ENCODE measurements around the gene RBSN.
A peak's percentile ranks its signal among the peaks of the same experiment; 100 is the strongest.
"Not testable (repeated sequence)": the region's sequence is repeated elsewhere in the genome, so short reads cannot be mapped to it uniquely, and the experiment has no call there.

RBSN gene

DNA sequence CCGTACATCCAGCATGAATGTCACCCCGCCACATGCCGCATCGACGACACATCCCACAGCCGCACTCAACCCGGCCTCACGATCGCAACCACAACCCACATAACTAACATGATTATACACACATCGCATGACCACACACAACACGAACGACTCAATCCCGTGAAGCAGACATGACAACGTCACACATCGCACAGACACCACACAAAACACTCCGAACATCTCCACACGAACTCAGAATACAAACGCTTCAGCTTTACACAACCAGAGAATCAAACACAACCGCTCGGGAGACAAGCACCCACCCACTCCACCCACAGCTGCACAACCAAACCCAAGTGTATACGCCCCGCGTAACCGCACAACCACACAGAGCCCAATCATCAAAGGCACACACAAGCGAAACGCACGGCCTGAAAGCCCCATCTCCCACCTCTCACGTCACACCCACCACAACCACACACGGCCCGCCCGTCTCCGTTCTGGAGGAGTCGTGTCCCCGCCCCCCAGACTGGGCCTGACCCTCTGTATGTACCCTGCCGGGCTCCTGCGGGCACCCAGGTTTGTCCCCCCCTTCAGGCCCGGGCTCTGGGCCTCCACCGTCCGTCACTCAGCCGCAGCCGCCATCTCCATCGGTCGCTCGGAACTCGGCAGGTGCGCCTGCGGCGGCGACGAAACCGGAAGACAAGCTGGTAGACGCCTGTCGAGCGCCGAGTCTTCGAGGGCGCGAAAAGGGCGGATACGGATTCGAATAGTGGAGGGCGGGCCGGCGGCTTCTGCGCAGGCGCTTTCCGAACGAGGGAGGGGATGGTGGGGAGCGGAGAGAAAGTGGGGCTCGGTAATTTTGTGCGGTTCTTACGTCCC lies at the start of gene RBSN:
RBSN (minus strand) TSS at position 646 of the 861 bp plus-strand sequence. CDS start 3,028 bp downstream, outside the sequence.
- FAIRE-seq (no peak), DNase-seq (ENCODE audit: low spot score) (peak; percentile 75)

GRCh38 chr3:15148614-15149013 lies 49.7 kb upstream of the RBSN start:
- FAIRE-seq (no peak), DNase-seq (ENCODE audit: low spot score) (no peak)

DNA sequence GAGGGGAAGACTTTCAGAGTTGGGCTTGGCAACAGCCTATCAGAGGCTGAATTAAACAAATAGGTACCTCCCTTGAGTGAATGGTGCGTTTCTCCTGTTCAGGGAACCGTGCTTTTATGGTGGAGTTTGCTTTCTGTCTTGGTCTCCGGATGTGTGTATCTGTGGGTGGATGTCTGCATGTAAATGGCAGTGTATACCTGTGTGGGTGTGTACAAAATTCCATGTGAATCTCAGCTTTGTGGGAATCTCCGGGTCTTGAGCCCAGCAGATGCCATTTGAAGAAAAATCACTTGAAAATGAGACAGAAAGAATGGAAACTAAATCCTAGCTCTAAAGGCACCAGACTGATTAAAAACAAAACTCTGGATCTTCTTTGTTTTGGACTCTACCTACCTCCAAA lies 37.9 kb upstream of the RBSN start:
- not testable (repeated sequence) for FAIRE-seq; DNase-seq (ENCODE audit: low spot score)

- DNase-seq (ENCODE audit: low spot score); FAIRE-seq: not testable (repeated sequence)
Measured at GRCh38 chr3:15134968-15135367, 36.0 kb upstream of the RBSN start.

GRCh38 chr3:15128403-15128802 lies 29.5 kb upstream of the RBSN start:
- not testable (repeated sequence) for DNase-seq (ENCODE audit: low spot score); FAIRE-seq

- FAIRE-seq; DNase-seq (ENCODE audit: low spot score): not testable (repeated sequence)
Measured at GRCh38 chr3:15126975-15127374, 28.0 kb upstream of the RBSN start.

GRCh38 chr3:15122398-15122797 lies 23.4 kb upstream of the RBSN start:
- DNase-seq (ENCODE audit: low spot score) (no peak), FAIRE-seq (no peak)

DNA sequence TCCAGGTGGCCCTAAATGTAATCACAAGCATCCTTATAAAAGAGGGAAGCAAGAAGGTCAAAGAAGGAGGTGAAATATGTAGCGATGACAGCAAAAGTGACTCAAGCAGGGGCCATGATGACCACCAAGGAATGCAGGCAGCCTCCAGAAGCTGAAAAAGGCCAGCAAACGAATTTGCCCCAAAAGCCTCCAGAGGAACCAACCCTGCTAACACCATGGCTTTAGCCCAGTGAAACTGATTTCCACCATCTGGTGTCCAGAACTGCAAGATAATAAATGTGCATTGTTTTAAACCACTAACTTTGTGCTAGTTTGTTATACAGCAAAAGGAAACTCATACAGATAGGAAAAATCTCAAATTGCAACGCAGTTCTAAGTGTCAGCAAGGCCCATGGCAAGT lies 23.0 kb upstream of the RBSN start:
- FAIRE-seq: no peak
- no peak for DNase-seq (ENCODE audit: low spot score)

GRCh38 chr3:15120986-15121385 lies 22.0 kb upstream of the RBSN start:
- DNase-seq (ENCODE audit: low spot score) (no peak), FAIRE-seq (no peak)

DNA sequence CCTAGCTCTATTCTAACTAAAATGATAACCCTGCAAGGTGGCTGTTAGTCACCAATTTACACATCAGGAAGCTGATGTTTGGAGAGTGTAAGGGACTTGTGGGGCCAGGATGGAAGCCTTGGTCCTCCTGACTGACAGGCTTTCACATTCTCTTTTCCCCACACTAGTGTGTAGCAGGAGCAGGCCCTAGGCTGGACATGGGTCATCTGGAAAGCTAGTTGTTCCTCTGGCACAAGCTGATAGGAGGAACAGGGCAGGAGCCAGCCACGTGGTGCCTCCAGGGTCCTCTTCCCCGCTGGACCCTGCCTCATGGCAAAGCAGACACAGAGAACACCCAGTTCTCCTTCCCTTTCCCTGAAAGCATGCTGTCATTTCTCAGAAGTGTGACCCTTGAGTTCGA lies 18.1 kb upstream of the RBSN start:
- DNase-seq (ENCODE audit: low spot score) (no peak), FAIRE-seq (no peak)

GRCh38 chr3:15116032-15116669 lies 17.2 kb upstream of the RBSN start:
- FAIRE-seq: no peak
- no peak for DNase-seq (ENCODE audit: low spot score)

DNA sequence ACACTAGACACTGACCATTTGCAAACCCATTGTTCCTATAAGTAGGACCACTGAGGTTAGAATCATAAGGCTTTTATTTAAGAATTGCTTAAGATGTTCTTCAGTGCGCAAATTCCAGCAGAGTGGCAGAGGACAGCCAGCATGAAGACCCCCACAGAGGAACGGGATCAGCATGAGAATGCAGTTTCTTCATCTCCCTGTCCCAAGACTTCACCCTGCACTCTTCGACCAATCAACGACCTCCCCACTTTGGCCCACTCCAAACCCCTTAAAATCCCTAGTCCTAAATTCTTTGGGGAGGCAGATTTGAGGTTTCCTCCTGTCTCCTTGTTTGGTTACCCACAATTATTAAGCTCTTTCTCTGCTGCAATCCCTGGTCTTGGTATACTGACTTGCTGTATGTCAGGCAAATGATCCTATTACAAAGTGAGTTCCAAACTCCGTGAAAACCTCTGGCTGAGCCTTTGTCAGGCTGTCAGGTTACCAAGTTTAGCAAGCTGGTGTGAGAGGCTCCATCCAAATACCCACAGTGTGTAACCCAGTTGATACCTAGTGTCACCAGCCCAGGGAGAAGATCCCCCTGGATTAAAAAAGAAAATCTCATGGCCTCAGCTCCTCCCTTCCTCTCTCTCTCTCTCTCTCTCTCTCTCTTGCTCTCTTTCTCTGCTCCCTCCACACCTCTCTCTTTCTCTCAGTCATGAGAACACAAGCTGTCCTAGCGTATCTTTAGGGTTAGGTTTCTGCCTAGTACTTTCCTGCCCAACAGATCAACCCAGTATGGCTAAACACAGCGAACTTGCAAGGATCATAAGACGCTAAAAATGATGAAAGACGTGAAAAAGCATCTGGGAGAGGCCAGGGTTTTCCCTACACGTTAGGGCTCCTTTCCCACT lies 15.8 kb upstream of the RBSN start:
- DNase-seq (ENCODE audit: low spot score) (no peak), FAIRE-seq (no peak)

GRCh38 chr3:15113884-15114283 lies 14.9 kb upstream of the RBSN start:
- DNase-seq (ENCODE audit: low spot score) (no peak), FAIRE-seq (no peak)

- FAIRE-seq: no peak
- DNase-seq (ENCODE audit: low spot score): no peak
Measured at GRCh38 chr3:15113471-15113870, 14.5 kb upstream of the RBSN start.

DNA sequence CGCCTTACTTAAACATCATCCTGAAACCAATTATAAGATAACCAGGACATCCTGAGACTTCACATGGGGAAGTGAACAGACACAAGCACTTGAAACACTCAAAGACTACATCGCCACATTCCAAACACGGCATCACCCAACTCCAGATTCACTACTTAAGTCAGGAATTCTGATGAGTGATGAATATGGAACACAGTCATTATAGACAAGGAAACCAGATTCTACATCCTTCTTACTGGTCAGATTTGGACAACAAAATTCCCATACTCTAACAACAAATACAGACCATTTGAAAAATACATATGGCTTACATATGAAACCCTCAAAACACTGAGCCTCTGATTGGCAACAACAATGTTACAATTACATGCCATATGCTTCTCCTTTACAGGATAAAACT lies 13.1 kb upstream of the RBSN start:
- FAIRE-seq (no peak), DNase-seq (ENCODE audit: low spot score) (no peak)

GRCh38 chr3:15110206-15110605 lies 11.3 kb upstream of the RBSN start:
- FAIRE-seq (no peak), DNase-seq (ENCODE audit: low spot score) (no peak)

DNA sequence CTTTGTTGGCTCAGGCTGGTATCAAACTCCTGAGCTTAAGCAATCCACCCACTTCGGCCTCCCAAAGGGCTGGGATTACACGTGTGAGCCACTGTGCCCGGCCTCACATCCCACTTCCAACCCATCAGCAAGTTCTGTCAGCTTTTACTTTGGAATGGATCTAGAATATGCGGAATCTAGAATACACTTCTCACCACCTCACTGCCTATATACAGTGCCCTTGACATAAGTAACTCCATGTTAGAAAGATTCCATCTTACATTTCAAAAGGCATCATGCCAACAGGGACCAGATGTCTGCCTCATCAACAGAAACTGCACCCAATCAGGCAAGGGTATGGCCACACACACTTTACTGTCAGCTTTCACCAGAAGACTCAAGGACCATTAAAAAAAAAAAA lies 9.9 kb upstream of the RBSN start:
- no peak for FAIRE-seq
- no peak for DNase-seq (ENCODE audit: low spot score)

- no peak for FAIRE-seq
- DNase-seq (ENCODE audit: low spot score): peak; percentile 26
Measured at GRCh38 chr3:15108082-15108545, 9.2 kb upstream of the RBSN start.

- FAIRE-seq: no peak
- no peak for DNase-seq (ENCODE audit: low spot score)
Measured at GRCh38 chr3:15107075-15107947, 8.4 kb upstream of the RBSN start.

GRCh38 chr3:15102836-15103235 lies 3.9 kb upstream of the RBSN start:
- DNase-seq (ENCODE audit: low spot score): no peak
- no peak for FAIRE-seq

DNA sequence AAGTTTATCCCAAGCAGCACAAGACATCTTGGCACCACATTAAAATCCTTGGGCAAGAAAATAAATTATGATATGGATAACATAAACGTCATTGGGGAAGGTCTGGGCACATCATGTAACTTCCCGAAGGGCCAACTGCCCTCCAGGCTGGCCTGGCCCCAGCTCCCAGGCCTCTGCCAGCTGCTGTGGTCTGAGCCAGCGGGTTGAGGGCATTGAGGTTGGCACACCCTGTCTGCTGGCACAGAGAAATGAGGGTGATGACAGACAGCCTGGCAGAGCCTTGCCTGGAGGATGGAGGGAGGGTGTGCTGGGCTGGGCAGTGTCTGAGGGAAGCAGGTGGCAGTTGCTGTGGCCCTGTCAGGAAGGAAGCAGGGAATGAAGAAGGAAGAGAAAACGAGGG lies 3.3 kb upstream of the RBSN start:
- FAIRE-seq: no peak
- no peak for DNase-seq (ENCODE audit: low spot score)
